ENCODE data around the gene MYLK4.

GRCh38 chr6:2641044-2641725 lies 109.5 kb downstream of the MYLK4 start:
- TF ChIP-seq, protein P1, sequence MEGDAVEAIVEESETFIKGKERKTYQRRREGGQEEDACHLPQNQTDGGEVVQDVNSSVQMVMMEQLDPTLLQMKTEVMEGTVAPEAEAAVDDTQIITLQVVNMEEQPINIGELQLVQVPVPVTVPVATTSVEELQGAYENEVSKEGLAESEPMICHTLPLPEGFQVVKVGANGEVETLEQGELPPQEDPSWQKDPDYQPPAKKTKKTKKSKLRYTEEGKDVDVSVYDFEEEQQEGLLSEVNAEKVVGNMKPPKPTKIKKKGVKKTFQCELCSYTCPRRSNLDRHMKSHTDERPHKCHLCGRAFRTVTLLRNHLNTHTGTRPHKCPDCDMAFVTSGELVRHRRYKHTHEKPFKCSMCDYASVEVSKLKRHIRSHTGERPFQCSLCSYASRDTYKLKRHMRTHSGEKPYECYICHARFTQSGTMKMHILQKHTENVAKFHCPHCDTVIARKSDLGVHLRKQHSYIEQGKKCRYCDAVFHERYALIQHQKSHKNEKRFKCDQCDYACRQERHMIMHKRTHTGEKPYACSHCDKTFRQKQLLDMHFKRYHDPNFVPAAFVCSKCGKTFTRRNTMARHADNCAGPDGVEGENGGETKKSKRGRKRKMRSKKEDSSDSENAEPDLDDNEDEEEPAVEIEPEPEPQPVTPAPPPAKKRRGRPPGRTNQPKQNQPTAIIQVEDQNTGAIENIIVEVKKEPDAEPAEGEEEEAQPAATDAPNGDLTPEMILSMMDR (conservative IDR thresholded peaks at IDR 0.05), result no peak
- no peak for TF ChIP-seq EZH2 (IDR thresholded peaks at IDR 0.05; ENCODE audit: low read depth)
